Chondrocyte (in vitro differentiated cells): Measurements from ENCODE around the gene BRMS1L. TPM values are rescaled to one million over a fixed set of nuclear protein-coding genes. Genes with fewer than 3 reads are reported as not detected.

Source experiments
- DNase-seq: peaks from one replicate; pipeline ENCODE4 v3.0.0; 2021; ENCODE audit warnings: mixed read lengths, low spot score
- H3K27ac Mint-ChIP-seq: one replicate; pipeline ENCODE4 v1.8.0; 2021; ENCODE audit warnings: mild to moderate bottlenecking, moderate library complexity, mixed read lengths; ENCODE audit not compliant: unreplicated experiment
- H3K27me3 Mint-ChIP-seq: 2 replicates; pipeline ENCODE4 v1.8.0; 2021; ENCODE audit warnings: low read depth, mixed read lengths
- H3K36me3 Mint-ChIP-seq: 2 replicates; pipeline ENCODE4 v1.8.0; 2021; ENCODE audit warnings: low read depth, mixed read lengths
- H3K4me1 Mint-ChIP-seq: 2 replicates; pipeline ENCODE4 v1.8.0; 2021; ENCODE audit warnings: low read depth, mild to moderate bottlenecking, mixed read lengths
- H3K4me3 Mint-ChIP-seq: one replicate; pipeline ENCODE4 v1.8.0; 2021; ENCODE audit warnings: mild to moderate bottlenecking, moderate library complexity, mixed read lengths; ENCODE audit not compliant: unreplicated experiment
- H3K9me3 Mint-ChIP-seq: 2 replicates; pipeline ENCODE4 v1.8.0; 2021; ENCODE audit warnings: low read depth, mixed read lengths
- CTCF ChIP-seq: fragments of 200-600 bp; sonication (generic); IDR thresholded peaks from 2 replicates; pipeline ENCODE4 v1.5.0; 2021; ENCODE audit warnings: antibody characterized with exemption, mild to moderate bottlenecking, moderate library complexity
- total RNA-seq: library from RNA; stranded (reverse); gene quantifications from 3 replicates; pipeline ENCODE4 v1.2.1, GENCODE V29; 2021

BRMS1L gene
- total RNA-seq, 1 donor from 2014 or later: 9.5 TPM

DNA sequence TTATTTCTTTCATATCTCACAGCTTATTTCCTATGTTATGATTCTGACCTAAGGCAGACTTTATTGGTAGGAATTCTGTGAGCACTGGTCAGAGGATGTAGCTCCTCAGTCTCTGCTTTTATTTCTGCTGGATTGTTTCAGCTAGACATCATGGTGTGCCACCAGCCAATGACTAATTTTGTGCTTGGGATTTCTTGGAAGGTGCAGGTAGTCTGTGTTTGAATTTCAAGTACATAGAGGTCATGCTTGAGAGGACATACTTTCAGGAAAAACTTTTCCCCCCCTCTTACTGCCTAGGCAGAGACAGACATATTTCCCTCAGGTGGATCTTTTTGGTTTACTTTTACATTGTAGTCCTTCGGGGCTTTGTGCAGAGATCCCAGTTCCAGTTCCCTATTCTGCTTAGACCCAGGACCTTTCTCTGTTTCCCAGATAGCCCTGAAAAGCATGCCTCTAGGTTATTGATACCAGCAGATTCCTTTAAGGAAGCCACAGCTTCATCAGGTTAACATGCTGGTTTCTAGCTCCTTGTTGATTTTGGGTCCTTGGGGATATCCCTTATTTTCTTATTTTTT is 28.6 kb downstream of the BRMS1L start:
- no peak for DNase-seq
- Mint-ChIP-seq H3K4me3 (no peak overlapping the region), H3K27ac (no peak overlapping the region), H3K27me3 (no peaks in the 10 kb centered on the region), H3K9me3 (peaks cover 14% of the 10 kb centered on the region), H3K4me1 (peaks cover 7% of the 10 kb centered on the region), H3K36me3 (peaks cover 27% of the 10 kb centered on the region)
- no peak for TF ChIP-seq CTCF

DNA sequence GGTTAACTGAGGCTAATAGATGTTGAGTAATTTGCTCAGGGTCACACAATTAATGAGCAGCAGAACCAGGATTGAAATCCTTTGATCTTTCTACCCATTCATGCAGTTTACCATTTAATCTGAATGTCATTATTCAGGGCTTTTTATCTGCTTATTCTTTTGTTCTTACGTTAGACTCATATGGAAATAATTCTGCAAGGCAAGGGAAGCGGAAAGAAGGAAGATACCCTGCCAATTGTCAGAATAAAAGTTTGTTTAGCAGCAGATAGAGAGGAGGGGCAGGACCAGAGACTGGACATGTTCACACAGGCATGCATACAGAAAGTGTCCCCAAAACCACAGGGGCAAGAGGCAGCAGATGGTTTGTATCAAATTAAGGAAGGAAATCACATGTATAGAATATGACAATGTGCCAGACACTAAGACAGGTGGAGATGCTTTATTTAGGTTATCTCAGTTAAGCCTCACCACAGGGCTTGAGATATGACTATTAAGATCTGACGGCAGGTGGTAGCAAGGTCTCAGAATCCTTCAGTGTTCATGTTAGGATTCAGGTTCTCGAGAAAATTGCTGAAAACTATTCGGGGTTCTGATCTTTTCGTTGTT is 29.8 kb downstream of the BRMS1L start:
- H3K9me3 Mint-ChIP-seq: peaks cover 11% of the 10 kb centered on the region
- H3K36me3 Mint-ChIP-seq: peaks cover 26% of the 10 kb centered on the region
- no peak overlapping the region for H3K27ac Mint-ChIP-seq
- DNase-seq: no peak
- no peaks in the 10 kb centered on the region for H3K27me3 Mint-ChIP-seq
- H3K4me3 Mint-ChIP-seq: no peak overlapping the region
- peaks cover 14% of the 10 kb centered on the region for H3K4me1 Mint-ChIP-seq
- no peak for TF ChIP-seq CTCF

DNA sequence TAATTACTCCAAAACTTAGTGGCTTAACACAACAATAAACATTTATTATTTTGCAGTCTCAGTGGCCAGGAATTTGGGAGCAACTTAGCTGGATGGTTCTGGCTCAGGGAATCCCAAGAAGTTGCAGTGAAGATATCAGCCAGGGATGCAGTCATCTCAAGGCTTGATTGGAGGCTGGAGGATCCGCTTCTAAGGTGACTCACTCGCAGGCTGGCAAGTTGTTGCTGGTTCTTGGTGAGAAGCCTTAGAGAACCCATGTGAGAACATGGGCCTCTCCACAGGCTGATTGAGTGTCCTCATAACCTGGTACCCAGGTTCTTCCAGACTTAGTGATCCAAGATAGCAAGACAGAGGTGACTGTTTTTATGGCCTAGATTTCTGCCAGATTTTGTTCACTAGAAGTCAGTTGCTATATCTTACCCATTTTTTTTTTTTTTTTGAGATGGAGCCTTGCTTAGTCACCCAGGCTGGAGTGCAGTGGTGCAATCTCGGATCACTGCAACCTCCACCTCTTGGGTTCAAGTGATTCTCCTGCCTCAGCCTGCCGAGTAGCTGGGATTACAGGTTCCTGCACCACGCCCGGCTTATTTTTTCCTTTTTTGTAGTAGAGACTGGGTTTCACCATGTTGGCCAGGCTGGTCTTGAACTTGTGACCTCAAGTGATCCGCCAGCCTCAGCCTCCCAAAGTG is 32.5 kb downstream of the BRMS1L start:
- Mint-ChIP-seq H3K4me3 (no peak overlapping the region), H3K9me3 (no peaks in the 10 kb centered on the region), H3K27ac (no peak overlapping the region), H3K36me3 (peaks cover 19% of the 10 kb centered on the region), H3K4me1 (peaks cover 20% of the 10 kb centered on the region), H3K27me3 (no peaks in the 10 kb centered on the region)
- TF ChIP-seq CTCF: no peak
- DNase-seq: no peak

DNA sequence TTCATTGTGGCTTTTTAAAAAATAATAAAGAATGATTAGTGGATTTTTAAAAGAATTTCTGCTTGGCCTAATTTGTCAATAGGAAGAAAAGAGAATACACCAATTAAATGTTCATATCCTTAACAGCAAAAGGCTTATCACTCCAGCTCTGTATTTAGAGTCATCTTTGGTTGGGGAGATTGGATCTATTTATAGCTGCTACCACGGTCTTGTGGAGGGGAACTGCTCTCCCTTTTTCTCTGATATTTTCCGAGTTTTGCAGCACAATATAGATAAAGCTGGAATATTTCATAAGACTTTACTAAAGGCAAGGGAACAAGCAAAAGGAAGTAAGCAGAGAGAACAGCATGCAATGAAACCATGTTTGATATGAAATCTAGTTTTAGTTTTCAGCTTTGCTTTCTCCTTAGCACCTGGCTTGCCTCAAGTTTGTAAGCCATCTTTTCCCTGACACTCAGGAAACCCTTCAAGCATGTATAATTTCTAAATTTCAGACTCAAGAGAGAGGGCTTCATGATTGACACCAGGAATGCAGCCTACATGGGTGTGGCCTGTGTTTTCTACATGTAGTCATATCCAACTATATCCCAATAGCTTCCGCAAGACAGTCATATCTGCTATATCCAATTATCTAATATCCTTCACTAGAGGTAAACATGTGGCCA is 35.2 kb downstream of the BRMS1L start:
- peaks cover 22% of the 10 kb centered on the region for H3K4me1 Mint-ChIP-seq

More for the DNA sequence above, 35.2 kb downstream of the BRMS1L start:
- H3K9me3 Mint-ChIP-seq: no peaks in the 10 kb centered on the region
- H3K27ac Mint-ChIP-seq: no peak overlapping the region
- DNase-seq: no peak
- H3K27me3 Mint-ChIP-seq: no peaks in the 10 kb centered on the region
- TF ChIP-seq CTCF: no peak
- peaks cover 17% of the 10 kb centered on the region for H3K36me3 Mint-ChIP-seq
- no peak overlapping the region for H3K4me3 Mint-ChIP-seq
